ENCODE measurements around the gene LAP3.
"Not testable (repeated sequence)": the region's sequence is repeated elsewhere in the genome, so short reads cannot be mapped to it uniquely, and the experiment has no call there.

The LAP3 gene

DNA sequence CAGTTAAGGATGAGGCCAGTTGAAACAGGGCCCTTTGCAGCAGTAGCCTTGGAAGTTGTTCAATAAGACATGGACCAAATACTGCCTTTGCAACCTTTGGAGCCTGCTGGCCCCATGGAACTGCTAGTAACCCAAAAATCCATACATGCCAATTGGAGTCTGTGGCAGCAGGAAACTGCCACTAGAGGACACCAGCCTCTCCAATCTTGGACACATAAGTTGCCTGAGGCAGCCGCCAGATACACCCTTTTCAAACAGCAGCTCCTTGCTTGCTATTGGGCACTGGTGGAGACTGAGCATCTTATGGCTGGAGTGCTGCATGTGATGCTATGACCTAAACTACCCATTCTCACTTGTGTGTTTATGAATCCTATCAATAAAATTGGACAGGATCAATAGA lies 14.8 kb upstream of the LAP3 start:
- no peak for DNase-seq

DNA sequence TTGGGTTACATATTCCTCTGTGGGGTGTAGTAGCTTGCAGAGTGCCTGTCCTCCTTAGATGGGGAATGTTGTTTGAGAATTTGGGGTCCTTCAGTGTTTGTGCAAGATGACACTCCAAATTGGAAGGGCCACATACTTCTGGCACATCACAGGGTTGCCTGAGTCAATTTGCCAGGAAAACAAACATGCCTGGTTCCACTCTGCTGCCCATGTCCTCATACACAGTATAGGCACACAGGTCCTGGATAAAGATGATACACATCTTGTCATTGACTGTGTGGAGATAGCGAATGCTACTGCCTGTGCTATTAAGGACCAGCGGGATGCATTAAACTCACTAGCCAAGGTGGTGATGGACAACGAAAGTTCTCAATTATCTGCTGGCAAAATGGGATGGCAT lies 11.2 kb upstream of the LAP3 start:
- DNase-seq = no peak

DNA sequence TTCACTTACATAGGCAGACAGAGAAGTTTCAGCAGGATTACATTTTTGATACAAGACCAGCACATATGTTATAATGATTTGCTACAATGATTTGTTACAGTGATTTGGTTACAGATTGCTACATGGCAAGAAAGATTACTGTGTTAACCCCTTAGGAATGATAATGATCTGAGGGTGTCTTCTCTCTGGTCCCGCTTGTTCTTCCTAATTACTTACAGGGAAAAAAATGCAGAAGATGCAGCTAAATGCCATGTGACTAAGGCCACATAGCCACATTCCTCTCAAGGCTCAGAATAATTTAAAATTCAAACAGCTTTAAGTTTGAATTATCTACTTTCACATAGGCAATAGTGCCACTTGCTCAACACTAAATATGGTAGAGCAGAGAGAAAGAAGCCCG lies 9.7 kb upstream of the LAP3 start:
- no peak for DNase-seq

GRCh38 chr4:17574206-17574605 lies 2.8 kb upstream of the LAP3 start:
- DNase-seq = no peak

GRCh38 chr4:17575177-17575576 lies 1.8 kb upstream of the LAP3 start:
- not testable (repeated sequence) for DNase-seq

DNA sequence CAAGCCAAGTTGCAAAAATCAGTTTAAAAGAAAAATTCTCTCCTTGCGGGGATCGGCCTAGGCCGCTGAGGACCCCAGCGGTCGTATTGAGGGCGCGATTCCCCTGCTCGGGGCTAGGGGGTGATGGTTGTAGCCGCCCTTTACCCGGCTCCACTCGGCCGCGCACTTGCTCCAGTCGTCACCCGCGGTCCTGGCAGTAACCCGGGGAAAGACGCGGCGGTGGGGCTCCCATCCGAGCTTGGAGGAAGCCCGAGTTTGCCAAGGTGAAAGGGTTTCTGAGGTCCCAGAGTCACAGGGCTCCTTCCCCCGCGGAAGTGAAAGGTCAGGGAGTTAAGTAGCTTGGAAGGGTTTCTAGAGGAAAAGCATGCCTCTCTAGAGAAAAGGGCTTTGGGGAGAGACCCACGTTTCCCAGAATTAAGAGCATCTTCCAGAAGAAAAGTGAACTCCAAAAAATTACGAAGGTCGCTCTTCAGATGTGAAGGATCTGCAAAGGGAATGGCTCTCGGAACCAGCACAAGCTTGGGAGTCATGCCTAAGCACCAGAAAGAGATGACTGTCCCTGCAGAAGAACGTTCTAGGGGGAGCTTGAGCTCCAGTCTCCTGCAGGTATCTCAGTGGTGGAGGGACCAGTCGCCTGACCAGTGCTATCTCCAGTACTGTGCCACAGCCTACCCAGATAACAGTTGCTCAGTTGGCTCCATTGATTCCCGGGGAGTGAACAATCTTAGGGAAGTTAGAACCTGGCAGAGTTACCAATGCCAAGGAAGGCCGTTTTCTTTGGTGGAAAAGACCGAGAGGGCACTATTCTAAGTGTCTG lies 875 bp downstream of the LAP3 start:
- DNase-seq = no peak

GRCh38 chr4:17578482-17578891 lies 1.5 kb downstream of the LAP3 start:
- no peak for DNase-seq

- no peak for DNase-seq
Observed at GRCh38 chr4:17580969-17581368, 4.0 kb downstream of the LAP3 start.

GRCh38 chr4:17583276-17583675 lies 6.3 kb downstream of the LAP3 start:
- DNase-seq = no peak

DNA sequence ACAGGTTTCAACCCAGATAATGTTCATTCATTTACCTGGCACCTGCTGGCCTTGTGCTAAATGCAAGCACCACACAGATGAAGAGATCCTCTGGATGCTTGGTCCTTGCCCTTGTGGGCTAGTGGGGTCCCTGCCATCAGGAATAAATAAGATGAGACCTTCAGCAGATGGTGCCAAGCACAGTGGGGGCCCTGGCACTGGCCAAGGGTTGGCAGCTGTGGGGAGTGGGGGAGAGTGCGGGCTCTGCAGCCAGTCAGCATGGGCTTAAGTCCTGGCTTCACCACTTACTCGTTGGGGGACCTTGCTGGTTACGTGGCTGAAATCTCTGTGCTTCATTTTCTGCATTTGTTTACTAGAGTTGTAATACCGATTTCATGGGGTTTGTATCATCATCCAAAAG lies 6.9 kb downstream of the LAP3 start:
- no peak for DNase-seq

DNA sequence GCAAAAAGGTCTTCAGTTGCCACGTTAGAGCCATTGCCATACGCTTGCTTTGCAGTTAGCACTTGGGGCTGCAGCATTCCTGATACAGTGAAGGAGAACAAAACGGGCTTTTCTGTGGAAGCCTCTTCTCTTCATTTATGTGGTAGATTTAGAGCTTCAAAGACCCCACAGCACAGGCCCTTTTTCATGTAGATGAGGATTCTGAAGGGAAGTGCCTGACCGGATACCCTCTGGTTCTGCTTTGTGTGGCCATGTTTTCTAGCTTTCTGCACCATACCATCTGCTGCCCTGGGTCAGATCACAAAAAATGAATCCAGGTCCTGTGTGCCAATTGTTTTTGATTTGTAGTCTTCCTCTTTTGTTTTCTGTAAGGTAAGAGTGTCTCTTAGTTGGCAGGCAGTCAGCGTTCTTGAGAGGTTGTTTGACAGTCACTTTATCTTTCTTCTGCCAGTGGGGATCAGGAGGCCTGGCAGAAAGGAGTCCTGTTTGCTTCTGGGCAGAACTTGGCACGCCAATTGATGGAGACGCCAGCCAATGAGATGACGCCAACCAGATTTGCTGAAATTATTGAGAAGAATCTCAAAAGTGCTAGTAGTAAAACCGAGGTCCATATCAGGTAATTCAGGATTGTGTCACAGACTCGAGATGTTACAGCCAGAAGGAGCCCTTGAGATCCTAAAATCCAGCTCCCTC lies 7.7 kb downstream of the LAP3 start:
- no peak for DNase-seq

GRCh38 chr4:17587094-17587822 lies 10.3 kb downstream of the LAP3 start:
- DNase-seq = no peak

GRCh38 chr4:17589355-17589754 lies 12.4 kb downstream of the LAP3 start:
- DNase-seq = no peak

DNA sequence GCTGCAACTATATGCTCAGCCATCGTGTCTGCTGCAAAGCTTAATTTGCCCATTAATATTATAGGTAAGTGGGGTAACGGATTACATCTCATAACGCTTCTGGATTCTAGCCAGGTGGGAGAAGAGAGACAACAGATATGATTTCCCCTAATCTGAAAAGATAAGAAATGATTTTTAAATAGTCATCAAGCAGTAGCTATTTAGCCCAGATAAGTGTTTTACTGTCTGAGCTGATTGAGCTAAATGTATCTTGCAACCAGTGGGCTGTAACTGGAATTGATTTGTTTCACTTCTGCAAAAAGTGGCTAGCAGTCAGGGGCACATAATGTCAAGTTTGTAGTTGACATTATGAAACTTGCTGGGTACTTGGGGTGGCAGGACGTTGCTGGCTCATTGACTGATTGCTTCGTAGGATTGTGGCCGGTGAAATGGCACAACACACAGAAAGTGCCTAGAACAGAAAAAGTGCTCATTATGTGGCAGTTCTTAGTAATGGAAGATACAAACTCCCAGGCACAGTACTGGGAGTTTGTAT lies 18.5 kb downstream of the LAP3 start:
- DNase-seq = no peak

GRCh38 chr4:17597517-17597916 lies 20.5 kb downstream of the LAP3 start:
- no peak for DNase-seq

DNA sequence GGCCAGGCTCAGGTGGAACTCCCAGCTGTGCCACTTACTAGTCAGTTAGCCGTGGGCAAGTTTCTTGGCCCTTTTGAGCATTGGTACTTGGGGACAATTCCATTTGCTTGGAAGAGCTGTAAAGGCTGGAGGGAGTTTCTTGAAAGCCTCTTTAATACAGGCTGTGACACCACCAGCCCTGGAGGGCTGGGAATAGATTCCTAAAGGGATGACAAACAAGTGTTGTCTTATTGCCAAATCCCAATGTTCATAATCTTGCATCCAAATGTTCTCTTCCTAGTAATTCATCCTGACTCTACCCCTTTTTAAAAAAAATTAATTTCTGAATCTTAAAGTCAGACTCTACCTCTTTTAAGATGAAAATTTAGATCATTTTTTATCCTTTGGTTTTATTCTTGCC lies 22.8 kb downstream of the LAP3 start:
- no peak for DNase-seq

DNA sequence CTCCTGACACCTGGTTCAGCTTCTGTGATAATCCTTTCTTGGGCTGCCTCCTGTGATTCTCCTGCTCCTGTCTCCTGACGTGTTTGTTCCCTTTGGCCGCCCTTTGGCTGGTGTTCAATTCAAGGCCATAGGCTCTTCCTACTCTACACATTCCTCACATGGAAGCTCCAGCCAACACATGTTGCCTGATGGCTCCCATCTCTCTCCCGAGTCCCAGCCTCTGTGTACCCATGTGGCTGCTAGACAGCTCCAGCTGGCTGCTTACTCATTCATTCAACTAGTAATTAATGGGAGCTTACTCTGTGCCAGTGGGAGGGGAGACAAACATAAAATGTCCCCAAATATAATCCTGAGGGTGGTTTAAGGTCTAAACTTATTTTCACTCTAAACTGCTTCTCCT lies 28.2 kb downstream of the LAP3 start:
- no peak for DNase-seq

DNA sequence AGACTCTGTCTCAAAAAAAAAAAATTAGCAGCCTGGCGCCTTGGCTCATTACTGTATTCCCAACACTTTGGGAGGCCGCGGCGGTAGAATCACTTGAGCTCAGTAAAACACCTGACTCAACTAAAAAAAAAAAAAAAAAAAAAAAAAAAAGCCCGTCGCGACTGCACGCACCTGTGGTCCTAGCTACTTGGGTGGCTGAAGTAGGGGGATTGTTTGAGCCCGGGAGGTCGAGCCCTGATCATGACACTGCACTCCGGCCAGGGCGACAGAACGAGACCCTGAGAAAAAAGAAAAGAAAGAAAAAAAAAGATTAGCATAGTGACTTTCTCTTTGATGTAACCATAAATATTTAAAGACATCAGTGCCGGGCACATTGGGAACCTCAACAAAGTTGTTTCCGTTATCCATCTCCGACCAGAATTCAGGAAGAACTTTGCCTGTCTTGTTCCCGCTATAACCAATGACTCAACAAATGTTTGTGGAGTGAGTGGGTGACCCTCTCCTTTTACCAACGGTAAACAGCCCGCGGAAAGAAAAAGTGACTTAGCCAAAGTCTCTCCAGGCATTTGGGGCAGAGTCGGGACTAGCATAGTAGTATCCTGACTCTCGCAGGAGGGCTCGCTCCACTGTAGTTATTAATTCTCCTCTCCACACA lies 36.9 kb downstream of the LAP3 start:
- DNase-seq = peak; percentile 8

DNA sequence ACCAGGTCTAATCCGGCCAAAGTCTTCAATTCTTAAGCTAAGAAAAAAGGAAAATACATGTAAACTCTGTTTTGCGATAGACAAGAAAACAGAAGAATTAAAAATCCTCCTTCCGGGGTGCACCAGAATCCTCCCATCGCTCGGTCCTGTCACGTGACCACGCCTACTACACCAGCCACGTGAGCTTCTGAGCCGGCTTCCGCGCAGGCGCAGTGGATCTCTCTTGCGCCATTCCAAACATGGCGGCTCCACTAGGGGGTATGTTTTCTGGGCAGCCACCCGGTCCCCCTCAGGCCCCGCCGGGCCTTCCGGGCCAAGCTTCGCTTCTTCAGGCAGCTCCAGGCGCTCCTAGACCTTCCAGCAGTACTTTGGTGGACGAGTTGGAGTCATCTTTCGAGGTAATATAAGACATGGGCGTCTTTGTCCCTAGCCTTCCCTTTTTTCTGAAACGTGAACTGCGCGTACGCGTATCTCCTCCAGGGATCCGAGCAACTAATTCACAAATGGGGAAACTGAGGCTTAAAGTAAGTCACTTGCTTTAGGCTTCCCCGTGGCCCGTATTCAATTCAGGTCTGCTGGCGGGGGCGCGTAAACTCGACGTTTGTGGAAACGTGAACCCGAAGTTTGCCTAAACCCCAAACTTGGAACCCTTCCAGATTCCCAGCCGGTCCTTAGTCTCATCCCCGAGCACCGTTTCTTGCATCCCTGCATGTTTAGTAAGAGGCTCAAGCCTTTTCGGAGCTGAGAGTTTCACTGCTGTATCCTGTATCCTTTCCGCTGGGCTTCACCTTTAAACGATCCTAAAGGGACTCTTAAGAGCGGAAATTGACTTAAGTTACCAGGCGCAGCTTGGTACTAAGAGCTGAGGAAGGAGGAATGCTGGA lies 37.7 kb downstream of the LAP3 start, which contains the start of gene MED28:
TSS of gene MED28 (plus strand) at position 226 of the 884 bp plus-strand sequence. CDS start at position 240, 14 bp downstream.
- peak; percentile 94 for DNase-seq

DNA sequence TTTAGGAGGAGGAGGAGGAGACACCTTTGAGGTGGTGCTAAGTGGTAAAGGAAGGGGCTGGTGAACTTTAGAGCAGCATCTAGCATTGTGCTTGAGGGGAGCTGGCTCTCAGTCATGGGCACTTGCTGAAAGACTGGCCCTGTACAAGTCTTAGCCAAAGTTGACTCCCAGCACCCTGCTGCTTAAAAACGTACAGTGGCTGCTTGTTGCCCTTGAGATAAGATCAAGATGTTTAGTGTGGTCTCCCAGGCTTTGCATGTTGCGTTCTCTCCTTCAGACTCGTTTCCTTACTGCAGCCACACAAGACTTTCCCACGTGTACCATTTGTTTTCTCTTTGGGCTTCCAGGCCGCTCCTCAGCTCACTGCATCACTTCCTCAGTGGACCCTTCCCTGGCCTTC lies 39.3 kb downstream of the LAP3 start:
- no peak for DNase-seq

- DNase-seq = no peak
Observed at GRCh38 chr4:17618926-17619325, 41.9 kb downstream of the LAP3 start.

Measured in activated CD4-positive, alpha-beta T cell treated with anti-CD3 and anti-CD28 coated beads, Interleukin-2, amount 50 U/mL, for 1 hour (primary cell).